ENCODE measurements around the gene BIK.

The BIK gene

GRCh38 chr22:43106302-43106701 lies 4.2 kb upstream of the BIK start:
- TF ChIP-seq CTCF (IDR thresholded peaks at IDR 0.05; ENCODE audit: low read depth, low read length): no peak
- no peak overlapping the region for H3K4me3 ChIP-seq (ENCODE audit: low read depth, low read length)

- no peak for TF ChIP-seq CTCF (IDR thresholded peaks at IDR 0.05; ENCODE audit: low read depth, low read length)
Measured at GRCh38 chr22:43109511-43109910, 1.0 kb upstream of the BIK start.

GRCh38 chr22:43109921-43110443 lies 568 bp upstream of the BIK start:
- no peak for TF ChIP-seq CTCF (IDR thresholded peaks at IDR 0.05; ENCODE audit: low read depth, low read length)
- peak overlapping the region; percentile 57 for H3K4me3 ChIP-seq (ENCODE audit: low read depth, low read length)

More at GRCh38 chr22:43109511-43109910, 1.0 kb upstream of the BIK start:
- no peak overlapping the region for H3K4me3 ChIP-seq (ENCODE audit: low read depth, low read length)

GRCh38 chr22:43110927-43111623 lies 525 bp downstream of the BIK start:
- TF ChIP-seq CTCF (IDR thresholded peaks at IDR 0.05; ENCODE audit: low read depth, low read length): no peak
- peak overlapping the region; percentile 57 for H3K4me3 ChIP-seq (ENCODE audit: low read depth, low read length)

GRCh38 chr22:43113526-43114251 lies 3.1 kb downstream of the BIK start:
- no peak for TF ChIP-seq CTCF (IDR thresholded peaks at IDR 0.05; ENCODE audit: low read depth, low read length)
- no peak overlapping the region for H3K4me3 ChIP-seq (ENCODE audit: low read depth, low read length)

- H3K4me3 ChIP-seq (ENCODE audit: low read depth, low read length): no peak overlapping the region
- no peak for TF ChIP-seq CTCF (IDR thresholded peaks at IDR 0.05; ENCODE audit: low read depth, low read length)
Measured at GRCh38 chr22:43114958-43115357, 4.4 kb downstream of the BIK start.

GRCh38 chr22:43116932-43117331 lies 6.4 kb downstream of the BIK start:
- TF ChIP-seq CTCF (IDR thresholded peaks at IDR 0.05; ENCODE audit: low read depth, low read length): no peak

More at GRCh38 chr22:43116932-43117331, 6.4 kb downstream of the BIK start:
- H3K4me3 ChIP-seq (ENCODE audit: low read depth, low read length): no peak overlapping the region
